Fibroblast of skin of scalp (primary cell): ENCODE results near the gene DCST2.

Experiments used
- DNase-seq: peaks from one replicate; pipeline ENCODE4 v3.0.0-alpha.2; 2013

Gene DCST2

GRCh38 chr1:155048449-155049334 lies 15.1 kb upstream of the DCST2 start:
- no peak for DNase-seq

DNA sequence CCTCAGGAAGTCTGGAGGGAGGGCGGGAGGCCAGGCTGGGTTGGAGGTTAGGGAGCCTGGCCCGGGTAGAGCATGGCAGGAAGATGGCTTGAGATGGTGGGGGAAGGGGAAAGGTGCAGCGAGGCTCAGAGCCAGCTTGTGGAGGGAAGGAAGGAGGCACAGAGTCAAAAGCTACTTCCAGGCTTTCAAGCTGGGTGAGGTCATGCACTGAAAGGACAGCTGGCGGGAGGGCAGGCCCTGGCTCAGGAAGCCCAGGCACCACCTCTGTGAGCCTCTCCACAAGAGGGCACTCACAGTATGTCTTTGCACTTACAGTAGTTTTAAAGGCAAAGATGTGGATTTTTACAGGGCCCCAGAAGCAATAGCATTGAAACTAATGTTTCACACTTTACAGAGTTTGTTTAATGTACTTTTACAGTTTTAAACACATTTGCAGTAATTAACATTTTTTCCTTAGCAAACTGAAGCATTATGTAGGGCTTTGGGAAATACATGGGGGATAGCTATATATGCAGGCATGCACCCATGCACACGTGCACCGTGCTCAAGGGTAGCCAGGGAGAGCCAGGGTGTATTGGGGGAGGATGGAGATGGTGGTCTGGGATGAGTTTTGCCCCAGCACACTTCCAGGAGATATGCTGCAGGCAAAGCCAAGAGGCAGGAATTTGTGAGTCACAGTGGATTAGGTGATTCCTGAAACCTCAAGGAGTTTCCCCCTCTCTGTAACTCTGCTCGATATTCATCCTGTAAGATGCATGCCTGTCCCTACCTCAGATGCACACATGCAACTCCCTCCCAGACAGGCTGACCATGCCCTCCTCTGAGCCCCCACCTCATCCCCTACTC lies 11.5 kb upstream of the DCST2 start:
- DNase-seq = peak; percentile 73

DNA sequence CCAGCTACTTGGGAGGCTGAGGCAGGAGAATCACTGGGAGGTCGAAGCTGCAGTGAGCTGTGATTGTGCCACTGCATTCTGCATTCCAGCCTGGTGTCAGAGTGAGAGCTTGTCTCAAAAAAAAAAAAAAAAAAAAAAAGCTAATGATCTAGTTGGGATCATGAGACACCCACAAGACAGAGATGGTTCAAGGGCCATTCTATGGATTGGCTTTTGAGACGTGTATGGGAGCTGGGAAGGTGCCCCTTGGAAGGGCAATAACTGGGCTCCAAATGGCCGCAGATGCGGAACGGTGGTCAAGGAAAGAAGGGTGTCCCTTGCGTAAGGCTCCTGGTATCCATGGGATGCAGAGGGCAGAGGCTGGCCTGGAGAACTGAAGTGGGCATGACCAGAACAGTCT lies 10.8 kb upstream of the DCST2 start:
- no peak for DNase-seq

DNA sequence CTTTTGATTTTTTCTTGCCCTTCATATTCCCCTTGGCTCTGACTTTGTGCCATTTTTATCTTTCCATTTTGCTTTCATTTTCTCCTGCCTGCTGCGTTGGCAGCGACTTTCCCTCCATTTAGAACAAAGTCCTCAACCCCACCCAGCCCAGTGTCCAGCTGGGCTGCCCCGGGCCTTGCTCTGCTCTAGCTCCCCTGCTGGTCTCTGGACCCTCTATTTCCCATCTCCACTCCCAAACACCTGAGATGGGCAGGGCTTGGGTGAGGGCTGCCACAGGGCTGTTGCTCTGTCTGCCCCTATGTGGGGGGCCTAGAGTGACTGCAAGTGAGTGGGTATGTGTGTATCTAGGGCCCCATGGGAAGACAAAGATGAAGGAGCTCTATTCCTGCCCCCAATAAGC lies 10.2 kb upstream of the DCST2 start:
- no peak for DNase-seq

- no peak for DNase-seq
Observed at GRCh38 chr1:155043301-155043702, 9.7 kb upstream of the DCST2 start.

DNA sequence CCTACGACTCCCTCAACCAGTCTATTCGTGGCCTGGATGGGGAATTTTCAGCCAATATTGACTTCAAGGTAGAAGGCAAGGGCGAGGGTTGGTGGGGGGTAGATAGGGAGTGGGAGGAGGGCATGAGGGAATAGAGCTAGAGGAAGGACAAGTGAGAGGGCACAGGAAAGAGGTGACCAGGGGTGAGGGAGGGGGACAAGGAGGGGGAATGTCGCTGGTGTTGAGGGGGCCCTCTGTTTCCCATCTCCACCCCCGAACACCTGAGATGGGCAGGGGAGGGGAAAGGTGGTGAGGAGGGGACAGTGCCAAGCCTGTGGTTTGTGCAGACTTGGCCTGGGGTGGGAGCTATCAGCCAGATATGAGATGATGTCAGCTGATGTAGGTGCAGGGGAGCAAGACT lies 9.2 kb upstream of the DCST2 start:
- DNase-seq = no peak

- DNase-seq = no peak
Observed at GRCh38 chr1:155040358-155041093, 6.9 kb upstream of the DCST2 start.

- no peak for DNase-seq
Observed at GRCh38 chr1:155039308-155039669, 5.7 kb upstream of the DCST2 start.

- no peak for DNase-seq
Observed at GRCh38 chr1:155038602-155039307, 5.2 kb upstream of the DCST2 start.

DNA sequence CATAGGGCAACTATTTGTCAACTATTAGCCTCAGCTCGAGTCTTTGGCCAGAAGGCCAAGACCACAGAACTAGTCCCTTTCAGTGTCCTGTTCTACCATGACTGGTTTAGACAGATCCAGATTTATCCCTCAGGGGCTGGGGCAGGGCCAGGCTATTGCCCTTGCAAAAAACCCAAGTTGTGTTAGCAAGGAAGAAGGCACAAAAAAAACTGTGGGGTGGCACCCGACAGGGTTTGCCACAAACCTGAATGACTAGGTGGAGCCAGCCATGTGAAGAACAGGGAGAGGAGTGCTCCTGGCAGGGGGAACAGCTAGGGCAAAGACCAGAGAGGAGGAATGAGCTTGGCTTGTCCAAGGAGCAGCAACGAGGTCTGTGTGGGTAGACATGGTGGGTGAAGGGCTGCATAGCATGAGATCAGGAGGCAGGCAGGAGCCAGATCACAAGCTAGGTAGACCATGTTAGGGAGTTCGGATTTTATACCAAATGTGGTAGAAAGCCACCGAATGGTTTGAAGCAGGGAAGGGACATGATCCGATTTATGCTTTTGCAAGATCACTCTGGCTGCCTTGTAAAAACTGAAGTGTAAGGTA lies 4.4 kb upstream of the DCST2 start:
- DNase-seq = no peak

- DNase-seq = no peak
Observed at GRCh38 chr1:155037043-155037442, 3.5 kb upstream of the DCST2 start.

- no peak for DNase-seq
Observed at GRCh38 chr1:155035936-155036335, 2.4 kb upstream of the DCST2 start.

DNA sequence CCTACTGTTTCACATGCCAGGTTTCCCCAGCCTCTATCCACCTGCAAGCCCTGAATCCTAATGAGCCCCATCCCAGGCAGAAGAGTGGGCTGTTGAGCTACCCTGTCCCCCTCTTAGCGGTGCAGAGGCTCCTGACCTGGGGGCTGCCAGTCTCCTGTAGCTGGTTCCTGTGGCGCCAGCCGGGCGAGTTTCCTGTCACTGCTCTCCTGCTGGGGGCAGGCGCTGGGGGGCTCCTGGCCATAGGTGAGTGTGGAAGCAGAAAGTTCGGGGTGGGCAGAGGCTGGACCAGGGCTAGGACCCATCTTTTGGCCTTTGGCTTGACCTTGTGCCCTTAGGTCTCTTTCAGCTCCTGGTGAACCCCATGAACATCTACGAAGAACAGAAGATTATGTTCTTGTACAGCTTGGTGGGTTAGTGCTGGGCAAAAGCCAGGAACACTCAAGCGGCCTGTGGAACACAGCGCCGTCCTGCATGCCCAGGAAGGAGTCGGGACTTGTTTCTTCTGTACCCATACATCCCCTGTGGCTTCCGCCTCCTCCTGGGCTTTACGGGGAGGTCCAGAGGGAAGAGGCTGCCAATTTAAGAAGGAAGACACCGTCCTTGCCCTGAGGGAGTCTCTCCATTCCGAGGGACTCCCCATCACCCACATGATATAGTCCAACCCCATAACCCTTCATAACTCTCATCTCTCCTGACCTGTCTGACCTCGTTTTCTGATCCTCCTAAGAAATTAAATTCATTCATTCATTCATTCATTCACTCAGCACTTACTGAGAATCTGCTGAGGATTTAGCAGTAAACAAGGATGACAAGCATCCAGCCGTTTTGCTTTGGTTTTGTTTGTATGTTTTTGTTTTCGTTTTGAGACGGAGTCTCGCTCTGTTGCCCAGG lies 982 bp upstream of the DCST2 start:
- no peak for DNase-seq

GRCh38 chr1:155032886-155033285 lies 695 bp downstream of the DCST2 start:
- no peak for DNase-seq

GRCh38 chr1:155030899-155031298 lies 2.7 kb downstream of the DCST2 start:
- no peak for DNase-seq

DNA sequence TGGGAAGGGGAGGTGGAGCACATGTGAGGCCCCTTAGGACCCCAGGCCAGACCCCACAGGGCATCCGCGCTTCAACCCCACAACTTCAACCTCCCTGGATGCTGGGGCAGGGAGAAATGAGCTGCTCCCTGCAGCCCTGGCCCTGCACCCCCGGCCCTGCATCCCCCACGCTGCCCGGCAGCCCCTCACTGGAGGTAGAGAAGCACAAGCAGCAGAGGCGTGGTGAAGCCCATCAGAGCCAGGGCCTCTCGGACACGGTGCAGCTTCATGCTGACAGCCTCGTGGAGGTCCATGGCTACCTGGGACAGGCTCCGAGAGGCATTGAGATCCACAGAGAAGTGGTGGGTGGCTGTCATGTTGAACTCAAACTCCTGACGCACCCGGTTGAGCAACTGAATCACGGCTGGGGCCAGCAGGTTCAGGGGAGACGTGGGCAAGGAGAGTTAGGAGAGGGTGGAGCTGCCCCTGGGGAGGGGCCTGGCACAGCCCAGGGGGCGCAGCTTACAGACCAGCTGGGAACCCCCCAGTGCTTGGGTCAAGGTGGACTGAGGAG lies 3.3 kb downstream of the DCST2 start:
- no peak for DNase-seq

- DNase-seq = no peak
Observed at GRCh38 chr1:155029513-155030242, 3.9 kb downstream of the DCST2 start.

DNA sequence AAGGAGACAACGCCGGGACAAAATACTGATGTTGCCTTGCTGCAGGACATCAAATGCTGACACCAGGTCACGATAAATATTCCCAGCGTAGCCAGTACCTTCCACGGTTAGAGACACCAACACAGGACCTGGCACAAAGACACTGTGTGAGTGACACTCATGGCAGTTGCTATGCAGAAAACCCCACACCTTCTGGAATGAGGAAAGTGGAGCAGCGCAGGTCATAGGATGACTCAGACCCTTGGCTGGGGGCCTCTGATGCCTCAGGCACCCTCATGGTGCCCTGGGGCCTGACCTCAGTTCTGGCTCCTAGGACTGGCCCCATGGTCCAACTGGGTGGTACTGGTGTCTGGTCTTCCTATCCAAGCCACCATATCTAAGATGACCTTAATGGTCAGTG lies 7.0 kb downstream of the DCST2 start:
- no peak for DNase-seq

DNA sequence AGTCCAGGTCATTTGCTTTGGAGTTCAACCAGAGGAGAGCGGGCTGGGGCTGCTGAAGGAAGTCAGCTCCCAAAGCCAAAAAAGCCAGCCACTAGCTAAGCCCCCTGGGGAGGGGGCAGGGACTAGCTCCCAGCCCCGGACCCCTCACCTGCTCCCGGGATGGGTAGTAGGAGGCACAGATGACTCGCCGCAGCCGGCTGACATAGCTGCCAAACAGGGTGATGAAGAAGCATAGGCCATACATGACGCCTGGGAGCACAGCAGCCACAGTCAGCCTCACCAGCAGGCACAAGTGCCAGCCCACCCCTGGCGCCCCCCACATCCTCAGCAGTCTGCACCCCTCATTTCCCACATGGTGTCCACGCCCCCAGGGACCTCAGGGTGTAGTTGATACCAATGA lies 7.4 kb downstream of the DCST2 start:
- DNase-seq = no peak

DNA sequence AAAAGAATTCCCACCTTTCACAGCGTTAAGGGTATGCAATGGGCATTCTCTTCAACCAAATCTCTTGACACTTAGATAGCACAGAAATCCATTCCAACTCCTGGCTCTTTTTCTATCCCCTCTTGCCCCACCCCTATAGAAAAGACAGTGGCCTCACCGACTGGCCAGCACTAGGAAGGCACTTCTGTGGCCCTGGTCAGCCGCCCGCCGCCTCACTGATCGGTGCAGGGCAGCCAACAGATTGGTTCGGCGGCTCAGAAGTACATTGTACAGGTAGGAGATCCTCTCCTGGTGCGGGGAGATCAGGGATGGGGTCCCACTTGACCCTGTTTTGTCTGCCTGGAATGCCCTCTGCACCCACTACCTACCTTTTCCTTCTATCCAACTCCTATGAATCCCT lies 9.3 kb downstream of the DCST2 start:
- no peak for DNase-seq
